OCI-LY3 (cell line): ENCODE results near the gene SSTR5.

ENCODE experiments used
- H2AFZ ChIP-seq: fragments of 200-600, 300-600 bp; shearing (Covaris generic); 2 replicates; pipeline ENCODE4 v1.6.0; 2014; ENCODE audit warnings: antibody characterized with exemption, low read depth, low read length
- H3K27ac ChIP-seq: fragments of 200-600, 300-600 bp; sonication (generic); 2 replicates; pipeline ENCODE4 v1.5.1; 2014; ENCODE audit warnings: mild to moderate bottlenecking, low read length, moderate library complexity, mixed read lengths
- H3K27me3 ChIP-seq: fragments of 200-600, 300-600 bp; sonication (generic); 2 replicates; pipeline ENCODE4 v1.6.1; 2014; ENCODE audit warnings: low read depth, low read length, mixed read lengths
- H3K36me3 ChIP-seq: fragments of 200-600, 300-600 bp; sonication (generic); replicated peaks from 2 replicates; pipeline ENCODE3; 2014; ENCODE audit warnings: low read depth, low read length, mixed read lengths
- H3K4me1 ChIP-seq: fragments of 300-600, 200-600 bp; sonication (generic); 2 replicates; pipeline ENCODE4 v1.6.1; 2014; ENCODE audit warnings: low read length, mixed read lengths
- H3K4me2 ChIP-seq: fragments of 200-600, 300-600 bp; sonication (generic); 2 replicates; pipeline ENCODE4 v1.6.1; 2014; ENCODE audit warnings: low read length, mixed read lengths
- H3K4me3 ChIP-seq: fragments of 300-600, 200-600 bp; sonication (generic); 2 replicates; pipeline ENCODE4 v1.5.1; 2014; ENCODE audit warnings: antibody characterized with exemption, mild to moderate bottlenecking, low read length, moderate library complexity
- H3K79me2 ChIP-seq: fragments of 300-600, 200-600 bp; shearing (Covaris generic); 2 replicates; pipeline ENCODE4 v1.6.1; 2014; ENCODE audit warnings: mild to moderate bottlenecking, low read length, mixed read lengths
- H3K9ac ChIP-seq: fragments of 300-600, 200-600 bp; shearing (Covaris generic); 2 replicates; pipeline ENCODE4 v1.6.0; 2014; ENCODE audit warnings: mild to moderate bottlenecking, low read length, moderate library complexity
- H3K9me3 ChIP-seq: fragments of 200-600, 300-600 bp; shearing (Covaris generic); 2 replicates; pipeline ENCODE4 v1.6.1; 2014; ENCODE audit warnings: low read length, mixed read lengths; ENCODE audit not compliant: insufficient read depth
- H4K20me1 ChIP-seq: fragments of 200-600, 300-600 bp; sonication (generic); 2 replicates; pipeline ENCODE4 v1.6.1; 2016; ENCODE audit warnings: low read length, mixed read lengths; ENCODE audit not compliant: insufficient read depth
- EZH2phosphoT487 ChIP-seq: fragments of 200-600 bp; shearing (Covaris generic); IDR thresholded peaks from 2 replicates; pipeline ENCODE4 v1.6.1; 2018; ENCODE audit warnings: antibody characterized with exemption, mixed run types, low read depth
- TF ChIP-seq, protein P1 (sequence below): fragments of 200-600, 300-600 bp; sonication (generic); IDR thresholded peaks from 2 replicates; pipeline ENCODE4 v1.5.1; 2014; ENCODE audit warnings: antibody characterized with exemption, low read length, low read depth

SSTR5 gene

DNA sequence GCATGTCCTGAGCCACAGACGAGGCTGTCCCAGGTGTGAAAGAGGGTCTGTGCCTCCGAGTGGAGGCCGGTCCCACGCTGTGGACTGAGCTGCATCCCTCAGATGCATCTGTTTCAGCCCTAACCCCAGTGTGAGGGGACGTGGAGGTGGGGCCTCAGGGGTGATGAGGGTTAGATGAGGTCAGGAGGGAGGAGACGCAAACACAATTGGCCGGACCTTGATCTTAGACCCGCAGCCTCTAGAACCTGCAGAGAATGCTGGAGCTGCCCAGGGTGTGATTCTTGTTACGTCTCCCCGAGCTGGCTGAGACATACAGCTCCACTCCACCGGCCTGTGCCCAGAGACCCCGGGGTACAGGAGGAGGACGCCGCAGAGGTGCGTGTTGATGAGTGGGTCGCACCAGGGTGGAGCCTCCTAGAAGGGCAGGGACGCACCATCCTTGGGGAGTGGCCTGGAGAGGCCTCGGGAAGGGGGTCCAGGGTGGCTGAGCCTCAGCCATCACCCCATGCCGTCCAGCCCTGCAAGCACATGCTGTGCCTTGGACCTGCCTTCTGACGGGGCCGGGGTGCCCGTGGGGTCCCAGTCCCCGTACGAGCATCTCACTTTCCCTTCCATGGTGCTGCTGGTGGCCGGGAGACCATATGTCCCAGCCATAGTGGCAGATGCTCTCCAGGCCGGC lies 40.1 kb downstream of the SSTR5 start:
- Histone ChIP-seq H3K36me3 (no peaks in the 10 kb centered on the region), H3K79me2 (no peaks in the 10 kb centered on the region), H3K27ac (no peak overlapping the region), H2AFZ (no peak overlapping the region), H3K4me3 (no peak overlapping the region), H4K20me1 (no peaks in the 10 kb centered on the region), H3K4me1 (peaks cover 7% of the 10 kb centered on the region; the same call in 1 of the 2 replicates), H3K9me3 (no peaks in the 10 kb centered on the region), H3K27me3 (no peaks in the 10 kb centered on the region), H3K4me2 (no peak overlapping the region), H3K9ac (no peak overlapping the region)
- TF ChIP-seq, protein P1, sequence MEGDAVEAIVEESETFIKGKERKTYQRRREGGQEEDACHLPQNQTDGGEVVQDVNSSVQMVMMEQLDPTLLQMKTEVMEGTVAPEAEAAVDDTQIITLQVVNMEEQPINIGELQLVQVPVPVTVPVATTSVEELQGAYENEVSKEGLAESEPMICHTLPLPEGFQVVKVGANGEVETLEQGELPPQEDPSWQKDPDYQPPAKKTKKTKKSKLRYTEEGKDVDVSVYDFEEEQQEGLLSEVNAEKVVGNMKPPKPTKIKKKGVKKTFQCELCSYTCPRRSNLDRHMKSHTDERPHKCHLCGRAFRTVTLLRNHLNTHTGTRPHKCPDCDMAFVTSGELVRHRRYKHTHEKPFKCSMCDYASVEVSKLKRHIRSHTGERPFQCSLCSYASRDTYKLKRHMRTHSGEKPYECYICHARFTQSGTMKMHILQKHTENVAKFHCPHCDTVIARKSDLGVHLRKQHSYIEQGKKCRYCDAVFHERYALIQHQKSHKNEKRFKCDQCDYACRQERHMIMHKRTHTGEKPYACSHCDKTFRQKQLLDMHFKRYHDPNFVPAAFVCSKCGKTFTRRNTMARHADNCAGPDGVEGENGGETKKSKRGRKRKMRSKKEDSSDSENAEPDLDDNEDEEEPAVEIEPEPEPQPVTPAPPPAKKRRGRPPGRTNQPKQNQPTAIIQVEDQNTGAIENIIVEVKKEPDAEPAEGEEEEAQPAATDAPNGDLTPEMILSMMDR: no peak
- no peak for TF ChIP-seq EZH2phosphoT487

DNA sequence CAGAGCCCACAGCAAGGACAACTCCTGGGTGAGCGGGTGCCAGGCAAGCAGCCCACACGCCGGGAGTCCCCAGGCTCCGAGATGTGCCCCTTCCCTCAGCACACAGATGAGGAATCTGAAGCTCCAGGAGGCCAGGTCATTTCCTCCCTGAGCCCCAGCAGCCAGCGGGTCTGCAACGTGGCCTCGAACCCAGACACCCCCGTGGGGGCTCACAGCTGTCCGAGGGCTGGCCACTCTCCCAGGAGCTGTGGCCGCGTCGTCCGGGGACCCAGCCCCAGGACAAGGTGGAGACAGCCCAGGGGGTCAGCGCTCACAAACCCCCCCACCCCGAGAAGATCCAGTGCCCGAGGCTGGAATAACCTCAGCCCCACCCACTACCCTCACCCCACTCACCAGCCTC lies 40.9 kb downstream of the SSTR5 start:
- Histone ChIP-seq H3K36me3 (no peaks in the 10 kb centered on the region), H3K4me2 (no peak overlapping the region), H3K4me1 (peaks cover 7% of the 10 kb centered on the region; the same call in 1 of the 2 replicates), H2AFZ (no peak overlapping the region), H3K9me3 (no peaks in the 10 kb centered on the region), H3K4me3 (no peak overlapping the region), H3K27ac (no peak overlapping the region), H4K20me1 (no peaks in the 10 kb centered on the region), H3K79me2 (no peaks in the 10 kb centered on the region), H3K9ac (no peak overlapping the region), H3K27me3 (no peaks in the 10 kb centered on the region)
- TF ChIP-seq EZH2phosphoT487: no peak
- TF ChIP-seq, protein P1: no peak

DNA sequence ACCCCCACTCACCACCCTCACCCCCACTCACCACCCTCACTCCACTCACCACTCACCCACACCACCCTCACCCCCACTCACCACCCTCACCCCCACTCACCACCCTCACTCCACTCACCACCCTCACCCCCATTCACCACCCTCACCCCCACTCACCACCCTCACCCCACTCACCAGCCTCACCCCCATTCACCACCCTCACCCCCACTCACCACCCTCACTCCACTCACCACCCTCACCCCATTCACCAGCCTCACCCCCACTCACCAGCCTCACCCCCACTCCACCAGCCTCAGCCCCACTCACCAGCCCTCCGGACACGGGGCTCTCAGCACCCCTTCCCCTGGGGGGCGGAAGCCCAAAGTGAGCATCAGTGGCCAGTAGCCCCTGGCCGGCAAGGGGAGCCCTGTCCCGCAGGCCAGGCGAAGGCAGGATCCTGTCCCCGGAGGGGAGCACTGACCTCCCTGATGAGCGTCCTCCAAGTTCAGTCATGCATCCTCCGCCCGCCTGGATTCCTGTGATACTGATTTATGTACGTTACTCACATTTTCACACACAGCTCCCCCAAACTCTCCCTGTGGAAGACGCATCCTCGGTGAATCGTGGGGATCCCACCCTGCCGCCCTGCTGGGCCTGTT lies 41.5 kb downstream of the SSTR5 start:
- no peak overlapping the region for H3K4me2 ChIP-seq
- H3K4me1 ChIP-seq: peaks cover 7% of the 10 kb centered on the region; the same call in 1 of the 2 replicates
- no peaks in the 10 kb centered on the region for H3K36me3 ChIP-seq
- no peaks in the 10 kb centered on the region for H4K20me1 ChIP-seq
- TF ChIP-seq, protein P1: no peak
- TF ChIP-seq EZH2phosphoT487: no peak
- no peaks in the 10 kb centered on the region for H3K79me2 ChIP-seq
- no peak overlapping the region for H3K27ac ChIP-seq
- H3K9me3 ChIP-seq: no peaks in the 10 kb centered on the region
- H3K9ac ChIP-seq: no peak overlapping the region
- no peak overlapping the region for H2AFZ ChIP-seq
- no peaks in the 10 kb centered on the region for H3K27me3 ChIP-seq
- no peak overlapping the region for H3K4me3 ChIP-seq

DNA sequence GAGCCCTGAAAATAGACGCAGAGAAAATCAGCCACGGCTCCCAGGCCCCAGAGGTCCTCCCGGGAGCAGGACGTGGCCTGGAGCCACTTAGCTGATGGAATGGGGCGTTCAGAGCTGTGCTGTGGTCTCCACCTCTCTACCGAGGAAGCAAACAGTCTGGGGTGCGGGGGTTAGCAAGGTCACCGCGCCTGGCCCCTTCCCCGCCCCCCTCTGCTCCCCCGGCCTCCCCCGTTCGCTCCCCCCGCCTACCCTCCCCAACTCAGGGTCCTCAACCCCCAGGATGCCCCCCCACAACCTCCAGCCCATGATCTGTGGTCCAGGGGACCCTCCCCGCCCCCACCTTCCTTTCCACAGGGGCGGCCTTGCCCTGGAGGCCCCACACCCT lies 44.1 kb downstream of the SSTR5 start:
- TF ChIP-seq, protein P1: no peak
- no peak for TF ChIP-seq EZH2phosphoT487
- Histone ChIP-seq H3K4me1 (peaks cover 11% of the 10 kb centered on the region), H4K20me1 (no peaks in the 10 kb centered on the region), H3K9ac (no peak overlapping the region), H3K9me3 (no peaks in the 10 kb centered on the region), H2AFZ (no peak overlapping the region), H3K4me2 (no peak overlapping the region), H3K79me2 (no peaks in the 10 kb centered on the region), H3K27me3 (no peaks in the 10 kb centered on the region), H3K27ac (no peak overlapping the region), H3K36me3 (no peaks in the 10 kb centered on the region), H3K4me3 (no peak overlapping the region)
